HG02870 (cell line): ENCODE measurements around the gene PMM1.

ENCODE experiments used
- ATAC-seq: cut with Tn5 transposase; IDR thresholded peaks from one replicate; pipeline ENCODE4 v1.9.1; 2021; ENCODE audit warnings: mild to moderate bottlenecking, moderate library complexity; ENCODE audit not compliant: unreplicated experiment

PMM1 gene

GRCh38 chr22:41539146-41540005, 50.3 kb downstream of the PMM1 start:
- no peak for ATAC-seq

DNA sequence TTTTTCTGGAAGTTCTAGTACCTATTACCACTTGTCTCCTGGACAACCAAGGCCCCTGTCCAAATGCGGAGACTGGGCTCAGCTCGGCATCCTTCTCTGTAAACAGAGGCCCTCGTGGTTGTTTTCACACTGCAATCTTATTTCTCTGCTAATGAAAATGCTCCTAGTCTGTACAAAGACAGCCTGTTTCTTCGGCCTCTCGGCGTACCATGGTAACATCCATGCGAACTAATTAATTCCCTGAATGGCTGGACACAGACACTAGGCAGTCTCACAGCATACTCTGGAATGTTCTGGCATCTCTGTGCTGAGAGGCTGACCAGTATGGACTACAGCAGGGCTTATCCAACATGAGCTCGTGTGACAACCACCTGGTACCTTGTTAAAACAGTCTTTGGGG, 51.1 kb downstream of the PMM1 start:
- no peak for ATAC-seq

DNA sequence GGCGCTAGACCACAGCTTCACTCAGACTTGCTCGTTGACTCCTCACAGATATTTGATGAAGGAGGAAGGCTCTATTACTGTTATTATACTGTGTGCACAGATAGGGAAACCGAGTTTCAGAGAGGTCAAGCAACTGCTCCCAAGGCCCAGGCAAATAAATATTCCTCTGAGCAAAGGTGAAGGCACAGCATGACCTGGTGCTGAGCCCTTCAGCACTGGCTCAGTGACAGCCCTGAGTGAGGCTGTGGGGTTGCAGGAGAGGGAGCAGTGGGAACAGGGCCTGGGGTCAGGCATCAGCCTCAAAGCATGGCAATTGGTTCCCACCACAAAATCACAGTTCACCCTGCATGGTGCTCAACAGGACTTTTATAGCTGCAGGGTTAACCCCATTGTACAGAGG, 52.4 kb downstream of the PMM1 start:
- ATAC-seq: no peak

DNA sequence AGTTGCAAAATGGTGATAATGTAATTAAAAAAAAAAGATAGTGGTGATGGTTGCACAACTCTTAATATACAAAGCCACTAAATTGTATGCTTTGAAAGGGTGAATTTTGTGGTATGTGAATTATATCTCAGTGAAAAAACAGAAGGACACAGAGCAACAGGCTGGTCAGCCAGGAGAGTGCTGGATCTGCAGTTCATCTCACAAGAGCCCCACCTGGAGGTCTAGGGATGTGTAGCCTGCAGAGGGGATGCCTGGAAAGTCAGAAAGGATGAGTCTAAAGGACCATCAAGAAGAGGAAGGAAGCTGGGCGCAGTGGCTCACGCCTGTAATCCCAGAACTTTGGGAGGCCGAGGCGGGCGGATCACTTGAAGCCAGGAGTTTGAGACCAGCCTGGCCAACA, 54.4 kb downstream of the PMM1 start:
- no peak for ATAC-seq

GRCh38 chr22:41534219-41534618, 55.4 kb downstream of the PMM1 start:
- no peak for ATAC-seq

GRCh38 chr22:41532908-41533825, 56.5 kb downstream of the PMM1 start:
- ATAC-seq: no peak

DNA sequence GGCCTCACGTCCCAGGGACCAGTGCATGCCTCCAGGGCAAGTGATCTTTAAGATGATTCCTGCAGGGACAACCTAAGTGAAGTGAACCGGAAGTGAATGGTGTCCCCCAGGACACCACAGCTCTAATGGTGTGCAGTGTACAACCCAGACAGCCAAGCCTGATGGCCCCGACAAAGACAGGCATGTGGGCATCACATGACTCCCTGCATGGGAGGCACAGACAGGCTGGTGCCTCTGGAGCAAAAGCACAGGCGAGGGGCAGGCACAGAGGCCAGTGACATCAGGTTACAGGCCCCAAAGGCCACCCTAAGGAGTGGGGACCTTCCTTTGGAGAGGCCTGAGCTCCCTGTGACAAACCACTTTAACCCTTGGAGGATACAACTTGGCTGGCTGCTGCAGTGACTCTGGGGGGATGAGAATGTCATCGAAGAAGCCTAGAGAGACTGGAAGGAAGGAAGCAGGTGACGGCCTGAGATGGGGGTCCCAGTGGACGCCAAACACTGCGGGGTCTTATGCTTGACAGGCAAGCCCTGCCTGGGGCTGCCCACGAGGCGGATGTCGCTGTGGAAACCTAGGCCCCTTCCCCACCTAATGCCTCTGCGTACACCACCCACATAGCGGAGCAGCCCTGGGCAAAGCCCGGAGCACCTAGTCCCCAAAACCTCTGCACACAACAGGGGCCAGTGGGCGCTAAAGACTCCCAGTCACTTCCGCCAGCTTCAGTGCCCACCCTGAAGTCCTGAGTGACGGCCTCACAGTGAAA, 57.7 kb downstream of the PMM1 start:
- no peak for ATAC-seq

DNA sequence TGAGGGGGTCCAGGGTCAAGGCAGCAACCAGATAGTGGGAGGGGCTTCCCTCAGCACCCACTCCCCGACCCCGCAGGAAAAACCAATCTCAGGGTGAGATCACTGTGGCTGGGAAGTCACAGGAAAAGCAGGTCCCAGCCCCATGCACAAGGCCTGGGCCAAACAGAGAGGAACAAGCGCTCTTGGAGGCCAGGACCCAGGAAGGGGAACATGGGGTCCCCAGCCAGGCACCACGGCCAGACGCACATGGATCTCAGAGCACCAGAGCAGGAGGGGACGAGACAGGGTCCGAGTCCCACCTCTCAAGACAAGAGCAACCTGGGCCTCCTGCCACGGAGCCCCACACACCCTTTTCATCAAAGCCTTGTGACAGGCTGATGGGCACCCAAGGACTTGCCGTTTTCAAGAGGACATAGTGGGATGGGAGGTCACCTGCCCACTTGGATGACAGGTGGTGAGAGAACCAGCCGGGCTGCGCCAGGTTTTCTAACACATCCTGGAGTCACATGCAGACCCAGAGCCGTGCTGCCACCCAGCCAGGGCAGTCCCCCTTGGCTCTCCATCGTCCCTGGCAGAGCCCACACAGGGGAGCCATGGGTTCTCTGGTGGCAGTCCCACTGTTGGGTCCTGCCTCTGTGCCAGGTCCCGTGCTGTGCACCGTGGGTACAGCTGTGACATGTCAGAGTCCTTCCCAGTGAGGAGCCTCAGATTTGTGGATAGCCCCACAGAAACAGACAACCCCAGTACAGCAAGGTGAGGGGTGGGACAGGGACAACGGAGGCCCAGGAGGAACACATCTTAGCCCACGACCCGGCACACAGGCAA, 58.5 kb downstream of the PMM1 start:
- no peak for ATAC-seq

DNA sequence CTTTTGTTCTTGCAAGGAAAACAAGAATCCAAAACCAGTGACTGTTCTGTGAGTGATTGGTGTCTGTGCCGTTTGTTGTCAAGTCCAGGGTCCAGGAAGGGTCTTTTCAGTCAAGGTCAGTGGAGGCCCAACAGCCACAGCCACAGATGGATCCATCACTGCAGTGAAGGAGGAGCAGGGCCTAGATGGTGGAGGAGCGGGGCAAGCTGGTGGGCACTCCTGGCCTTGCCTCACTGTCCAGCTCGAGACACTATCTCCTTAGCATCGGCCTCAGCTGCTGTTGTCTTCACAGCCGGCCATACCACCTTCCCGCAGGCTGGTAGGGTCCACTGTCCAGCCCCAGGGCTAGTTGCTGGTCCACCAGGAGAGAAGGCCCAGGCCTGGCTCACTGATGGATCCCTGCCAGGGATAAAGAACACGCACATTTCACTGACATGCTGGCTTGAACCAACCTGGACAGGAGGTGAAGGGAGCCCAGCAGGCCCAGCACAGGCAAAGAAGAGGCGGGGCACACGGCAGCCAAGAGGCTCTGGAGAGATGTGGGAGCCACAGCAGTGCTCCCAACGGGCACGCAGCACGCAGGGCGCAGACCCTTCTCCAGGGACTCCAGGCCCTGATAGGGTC, 60.6 kb downstream of the PMM1 start:
- no peak for ATAC-seq

- no peak for ATAC-seq
Observed at GRCh38 chr22:41528132-41528766, 61.4 kb downstream of the PMM1 start.
